22Rv1 (cell line): Measurements from ENCODE around the gene GIPC3.
"Not testable (repeated sequence)": the region's sequence is repeated elsewhere in the genome, so short reads cannot be mapped to it uniquely, and the experiment has no call there.

Experiments
- ZFX ChIP-seq: fragments of 450-650 bp; IDR thresholded peaks from 2 replicates; pipeline ENCODE4 v1.6.1; 2017; ENCODE audit warnings: antibody characterized with exemption, borderline replicate concordance
- TF ChIP-seq, protein P1 (sequence below): fragments of 450-650 bp; IDR thresholded peaks from 2 replicates; pipeline ENCODE4 v1.5.1; 2017; ENCODE audit warnings: mild to moderate bottlenecking

DNA sequence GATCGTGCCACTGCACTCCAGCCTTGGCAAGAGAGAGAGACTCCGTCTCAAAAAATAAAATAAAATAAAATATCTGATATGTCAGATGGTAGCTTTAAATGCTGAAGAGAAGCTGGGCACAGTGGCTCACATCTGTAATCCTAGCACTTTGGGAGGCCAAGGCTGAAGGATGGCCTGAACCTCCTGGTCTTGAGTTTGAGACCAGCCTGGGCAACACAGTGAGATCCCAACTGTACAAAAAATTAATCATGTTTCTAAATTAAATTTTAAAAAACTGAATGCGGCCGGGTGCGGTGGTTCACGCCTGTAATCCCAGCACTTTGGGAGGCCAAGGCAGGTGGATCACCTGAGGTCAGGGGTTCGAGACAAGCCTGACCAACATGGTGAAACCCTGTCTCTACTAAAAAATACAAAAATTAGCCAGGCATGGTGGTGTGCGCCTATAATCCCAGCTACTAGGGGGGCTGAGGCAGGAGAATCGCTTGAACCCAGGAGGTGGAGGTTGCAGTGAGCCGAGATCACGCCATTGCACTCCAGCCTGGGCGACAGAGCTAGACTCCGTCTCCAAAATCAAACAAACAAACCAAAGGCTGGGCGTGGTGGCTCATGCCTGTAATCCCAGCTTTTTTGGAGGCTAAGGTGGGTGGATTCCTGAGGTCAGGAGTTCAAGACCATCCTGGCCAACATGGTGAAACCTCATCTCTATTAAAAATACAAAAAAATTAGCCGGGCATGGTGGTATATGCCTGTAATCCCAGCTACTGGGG lies 1.1 kb upstream of the GIPC3 start:
- TF ChIP-seq, protein P1, sequence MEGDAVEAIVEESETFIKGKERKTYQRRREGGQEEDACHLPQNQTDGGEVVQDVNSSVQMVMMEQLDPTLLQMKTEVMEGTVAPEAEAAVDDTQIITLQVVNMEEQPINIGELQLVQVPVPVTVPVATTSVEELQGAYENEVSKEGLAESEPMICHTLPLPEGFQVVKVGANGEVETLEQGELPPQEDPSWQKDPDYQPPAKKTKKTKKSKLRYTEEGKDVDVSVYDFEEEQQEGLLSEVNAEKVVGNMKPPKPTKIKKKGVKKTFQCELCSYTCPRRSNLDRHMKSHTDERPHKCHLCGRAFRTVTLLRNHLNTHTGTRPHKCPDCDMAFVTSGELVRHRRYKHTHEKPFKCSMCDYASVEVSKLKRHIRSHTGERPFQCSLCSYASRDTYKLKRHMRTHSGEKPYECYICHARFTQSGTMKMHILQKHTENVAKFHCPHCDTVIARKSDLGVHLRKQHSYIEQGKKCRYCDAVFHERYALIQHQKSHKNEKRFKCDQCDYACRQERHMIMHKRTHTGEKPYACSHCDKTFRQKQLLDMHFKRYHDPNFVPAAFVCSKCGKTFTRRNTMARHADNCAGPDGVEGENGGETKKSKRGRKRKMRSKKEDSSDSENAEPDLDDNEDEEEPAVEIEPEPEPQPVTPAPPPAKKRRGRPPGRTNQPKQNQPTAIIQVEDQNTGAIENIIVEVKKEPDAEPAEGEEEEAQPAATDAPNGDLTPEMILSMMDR = not testable (repeated sequence)
- TF ChIP-seq ZFX = not testable (repeated sequence)
